KOPT-K1 (cell line): ENCODE results near the gene ADGRV1.

ENCODE experiments used
- H3K27ac ChIP-seq: fragments of 200-600 bp; sonication (generic); 2 replicates; pipeline ENCODE4 v1.5.1; 2016; ENCODE audit warnings: antibody characterized with exemption, mild to moderate bottlenecking, low read depth, low read length; ENCODE audit not compliant: poor library complexity, severe bottlenecking
- H3K36me3 ChIP-seq: fragments of 200-600 bp; sonication (generic); 2 replicates; pipeline ENCODE4 v1.5.1; 2017; ENCODE audit warnings: antibody characterized with exemption, mild to moderate bottlenecking, low read length, moderate library complexity; ENCODE audit not compliant: insufficient read depth
- H3K9me3 ChIP-seq: fragments of 200-600 bp; sonication (generic); 2 replicates; pipeline ENCODE4 v1.5.1; 2017; ENCODE audit warnings: antibody characterized with exemption, low read length, mild to moderate bottlenecking; ENCODE audit not compliant: insufficient read depth, poor library complexity, severe bottlenecking

The ADGRV1 gene

GRCh38 chr5:91187032-91187431, 628.4 kb downstream of the ADGRV1 start:
- Histone ChIP-seq H3K27ac (no peak overlapping the region), H3K36me3 (no peaks in the 10 kb centered on the region), H3K9me3 (no peaks in the 10 kb centered on the region)

GRCh38 chr5:91188755-91189154, 630.2 kb downstream of the ADGRV1 start:
- Histone ChIP-seq H3K9me3 (no peaks in the 10 kb centered on the region), H3K36me3 (no peaks in the 10 kb centered on the region), H3K27ac (no peak overlapping the region)

- H3K9me3 ChIP-seq: no peaks in the 10 kb centered on the region
- H3K27ac ChIP-seq: peak overlapping the region; percentile 45
- H3K36me3 ChIP-seq: no peaks in the 10 kb centered on the region
Measured at GRCh38 chr5:91189480-91190313, 631.1 kb downstream of the ADGRV1 start.

DNA sequence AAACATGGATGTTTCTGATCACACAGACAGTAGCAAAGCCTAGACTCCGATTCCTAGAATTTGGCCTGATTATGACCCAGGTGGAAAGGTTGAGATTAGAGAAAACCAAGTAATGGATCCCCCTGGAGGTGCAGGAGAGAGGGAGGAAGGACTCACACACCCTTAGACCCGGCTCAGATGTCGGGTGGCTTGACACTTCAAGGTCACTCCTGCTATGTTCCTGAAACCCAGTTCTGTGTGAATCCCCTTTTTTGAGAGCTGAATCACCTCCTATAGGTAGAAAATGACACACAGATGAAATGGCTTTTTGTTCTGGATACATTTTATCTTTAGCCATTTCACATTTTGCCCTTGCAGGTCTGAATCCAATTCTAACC, 631.7 kb downstream of the ADGRV1 start:
- H3K36me3 ChIP-seq: no peaks in the 10 kb centered on the region
- H3K9me3 ChIP-seq: no peaks in the 10 kb centered on the region
- H3K27ac ChIP-seq: peak overlapping the region; percentile 45

DNA sequence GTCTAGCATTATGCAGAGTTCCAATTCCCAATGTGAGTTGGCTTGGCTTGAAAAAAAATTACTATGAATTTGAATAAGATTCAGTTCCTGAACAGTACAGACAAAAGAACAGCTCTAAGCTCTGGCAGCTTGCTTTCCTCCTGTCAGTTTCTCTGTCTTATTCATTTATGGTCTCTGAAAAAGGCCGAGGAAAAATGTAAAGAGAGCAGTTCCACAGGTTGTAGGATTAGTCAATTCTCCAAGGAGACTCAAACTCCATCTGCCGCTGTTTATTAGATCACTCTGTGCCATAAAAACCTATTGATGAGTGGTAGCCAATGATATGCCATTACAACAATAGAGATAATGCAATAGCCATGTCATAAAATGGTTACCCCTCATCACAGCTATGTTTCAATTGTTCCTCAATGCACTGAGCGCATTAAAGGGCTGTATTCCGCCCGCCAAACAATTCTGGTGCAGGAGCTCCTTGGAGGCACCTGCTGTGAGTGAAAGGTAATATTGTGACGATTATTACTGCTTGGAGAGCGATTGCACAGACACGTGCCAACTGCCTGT, 636.3 kb downstream of the ADGRV1 start:
- Histone ChIP-seq H3K9me3 (no peaks in the 10 kb centered on the region), H3K27ac (no peak overlapping the region), H3K36me3 (no peaks in the 10 kb centered on the region)

DNA sequence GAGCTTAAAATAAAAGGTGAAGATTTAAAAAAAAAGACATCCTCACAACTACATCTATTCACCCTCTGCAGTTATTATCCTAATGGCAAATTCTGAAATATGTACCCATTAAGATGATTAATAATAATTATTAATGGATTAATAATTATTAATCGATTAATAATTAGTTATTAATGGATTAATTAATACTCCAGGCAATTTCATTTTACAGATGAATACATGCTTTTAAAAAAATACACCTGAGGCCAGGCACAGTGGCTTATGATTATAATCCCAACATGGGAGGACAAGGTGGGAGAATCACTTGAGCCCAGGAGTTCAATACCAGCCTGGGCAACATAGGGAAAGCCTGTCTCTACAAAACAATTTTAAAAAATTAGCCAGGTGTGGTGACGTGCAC, 642.1 kb downstream of the ADGRV1 start:
- Histone ChIP-seq H3K36me3 (no peaks in the 10 kb centered on the region), H3K9me3 (no peaks in the 10 kb centered on the region), H3K27ac (no peak overlapping the region)

- Histone ChIP-seq H3K9me3 (no peaks in the 10 kb centered on the region), H3K27ac (no peak overlapping the region), H3K36me3 (no peaks in the 10 kb centered on the region)
Measured at GRCh38 chr5:91206103-91206502, 647.5 kb downstream of the ADGRV1 start.

DNA sequence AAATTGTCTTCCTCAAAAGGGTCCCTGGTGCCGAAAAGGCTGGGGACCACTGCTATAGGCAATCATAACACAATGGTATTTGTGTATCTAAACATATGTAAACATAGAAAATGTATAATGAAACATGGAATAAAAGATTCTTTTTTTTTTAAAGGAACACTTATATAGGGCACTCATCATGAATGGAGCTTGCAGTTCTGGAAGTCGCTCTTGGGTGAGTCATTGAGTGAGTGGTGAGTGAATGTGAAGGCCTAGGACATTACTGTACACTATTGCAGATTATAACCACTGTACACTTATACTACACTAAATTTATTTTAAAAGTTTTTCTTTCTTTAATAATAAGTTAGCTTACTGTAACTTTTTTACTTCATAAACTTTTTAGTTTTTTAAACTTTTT, 648.1 kb downstream of the ADGRV1 start:
- no peak overlapping the region for H3K27ac ChIP-seq
- H3K9me3 ChIP-seq: no peaks in the 10 kb centered on the region
- H3K36me3 ChIP-seq: no peaks in the 10 kb centered on the region

GRCh38 chr5:91207248-91207647, 648.7 kb downstream of the ADGRV1 start:
- no peak overlapping the region for H3K27ac ChIP-seq
- no peaks in the 10 kb centered on the region for H3K36me3 ChIP-seq
- H3K9me3 ChIP-seq: no peaks in the 10 kb centered on the region

- H3K27ac ChIP-seq: no peak overlapping the region
- no peaks in the 10 kb centered on the region for H3K36me3 ChIP-seq
- H3K9me3 ChIP-seq: no peaks in the 10 kb centered on the region
Measured at GRCh38 chr5:91211997-91212713, 653.6 kb downstream of the ADGRV1 start.

- no peaks in the 10 kb centered on the region for H3K9me3 ChIP-seq
- H3K27ac ChIP-seq: no peak overlapping the region
- H3K36me3 ChIP-seq: no peaks in the 10 kb centered on the region
Measured at GRCh38 chr5:91212714-91213092, 654.1 kb downstream of the ADGRV1 start.
